ENCODE data around the gene MATK.

Gene MATK

DNA sequence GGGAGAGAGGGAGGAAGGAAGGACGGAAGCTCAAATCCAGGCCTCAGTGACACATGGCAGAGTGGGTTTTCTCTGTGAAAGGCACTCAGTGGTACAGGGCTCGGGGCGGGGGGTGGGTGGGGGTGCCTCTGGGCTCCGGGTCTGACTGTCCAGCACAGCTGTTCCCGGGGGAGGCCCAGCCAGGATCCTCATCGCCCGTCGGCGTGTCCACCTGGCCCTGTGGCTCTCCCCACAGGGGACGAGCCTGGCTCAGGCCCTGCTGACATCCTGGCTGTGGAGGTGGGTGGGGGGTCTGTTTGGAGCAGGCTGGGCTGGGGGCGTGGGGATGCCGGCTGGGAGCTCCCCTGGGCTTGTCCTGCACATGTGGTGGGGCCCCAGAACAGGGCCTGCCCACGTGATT lies 18.2 kb upstream of the MATK start:
- no peak for TF ChIP-seq SIN3A (IDR thresholded peaks at IDR 0.05; ENCODE audit: borderline replicate concordance, insufficient read depth, low read length)

DNA sequence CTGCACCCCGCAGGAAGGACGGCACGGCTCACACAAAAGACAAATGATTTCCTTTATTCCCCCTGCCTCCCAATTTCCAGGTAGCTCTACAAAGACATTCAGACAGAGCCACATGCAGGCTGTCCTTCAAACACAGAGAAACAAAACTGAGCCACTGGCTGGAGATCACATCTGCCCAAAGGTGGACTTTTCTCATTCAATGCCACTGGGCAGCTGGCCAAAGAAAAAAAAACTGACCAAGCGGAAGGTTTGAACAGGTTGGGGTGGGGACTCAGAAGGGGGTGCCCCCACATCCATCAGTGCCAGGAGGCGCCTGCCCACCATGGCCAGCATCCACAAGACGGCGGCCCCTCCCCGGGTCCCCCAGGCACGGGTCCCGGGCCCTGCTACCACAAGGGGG lies 17.8 kb upstream of the MATK start:
- no peak for TF ChIP-seq FOXP2 (optimal IDR thresholded peaks at IDR 0.05; ENCODE audit: borderline replicate concordance, extremely low read depth, extremely low read length, insufficient read depth)

DNA sequence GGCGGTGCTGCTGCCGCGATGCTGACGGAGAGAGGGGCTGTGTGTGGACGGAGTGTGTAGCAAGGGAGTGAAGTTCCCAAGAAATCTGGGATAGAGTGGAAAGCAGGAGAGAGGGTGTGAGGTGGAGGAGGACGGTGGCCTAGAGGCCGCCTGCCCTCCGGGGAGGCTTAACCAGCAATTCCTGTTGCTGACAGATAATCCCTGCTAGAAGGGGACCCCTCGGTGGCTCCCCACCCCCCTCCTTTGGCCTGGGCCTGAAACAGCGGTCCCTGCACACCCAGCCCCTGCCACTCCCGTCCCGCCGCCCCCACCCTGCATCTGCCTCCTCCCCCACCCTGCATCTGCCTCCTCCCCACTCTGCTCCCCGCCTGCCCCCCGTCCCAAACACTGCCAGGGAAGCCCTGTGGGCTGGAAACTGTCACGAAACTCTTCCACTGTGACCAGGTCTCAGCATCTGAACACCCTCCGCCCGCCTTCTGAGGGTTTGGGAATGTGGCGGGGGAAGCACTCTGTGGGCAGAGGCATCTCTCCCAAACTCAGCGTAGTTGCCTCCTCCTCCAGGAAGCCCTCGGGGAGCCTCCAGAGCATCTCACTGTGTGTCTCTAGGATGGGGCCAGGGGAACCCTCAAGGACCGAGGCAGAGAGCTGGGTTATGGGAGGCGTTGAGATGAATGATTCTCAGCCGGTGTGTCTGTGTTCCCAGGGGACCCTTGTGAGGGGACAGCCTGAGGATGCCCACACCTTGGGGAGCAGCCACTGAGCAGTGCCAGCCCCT lies 17.1 kb upstream of the MATK start:
- TF ChIP-seq TAF1 (IDR thresholded peaks at IDR 0.05; ENCODE audit: borderline replicate concordance, insufficient read depth, low read length) (no peak), SIN3A (IDR thresholded peaks at IDR 0.05; ENCODE audit: borderline replicate concordance, insufficient read depth, low read length) (no peak), FOXP2 (optimal IDR thresholded peaks at IDR 0.05; ENCODE audit: borderline replicate concordance, extremely low read depth, extremely low read length, insufficient read depth) (no peak)

DNA sequence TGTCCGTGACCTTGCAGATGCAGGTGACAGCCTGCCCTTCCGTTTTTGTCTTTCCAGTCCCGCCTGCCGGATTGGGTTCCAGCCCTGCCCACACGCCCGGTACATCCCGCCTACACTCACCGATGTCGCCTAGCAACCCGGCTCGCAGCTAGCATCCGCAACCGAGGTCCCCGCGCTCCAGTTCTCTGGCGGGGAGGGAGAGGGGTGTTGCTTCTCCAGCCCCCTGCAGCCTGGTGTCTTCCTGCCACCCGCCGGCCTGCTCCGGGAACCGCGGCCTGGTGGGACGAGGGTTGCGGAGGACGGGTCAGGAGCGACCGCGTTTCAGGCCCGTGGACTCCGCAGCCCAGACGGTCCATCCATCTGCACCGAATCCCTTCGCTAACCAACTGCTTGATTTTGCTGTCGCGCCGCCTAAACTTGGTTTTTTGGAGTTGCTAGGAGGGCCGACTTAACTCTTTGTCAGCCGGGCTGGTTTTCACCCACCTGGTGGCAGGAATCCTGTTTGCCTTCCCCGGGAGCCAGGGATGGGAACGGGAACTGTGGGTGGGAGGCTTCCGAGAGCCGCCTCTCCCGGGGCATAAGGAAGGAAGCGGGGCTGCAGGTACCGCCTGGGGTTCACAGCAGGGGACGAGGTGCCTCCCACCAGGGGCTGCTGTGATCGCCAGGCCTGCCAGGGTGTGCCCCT lies 15.4 kb upstream of the MATK start:
- TF ChIP-seq, protein P1, sequence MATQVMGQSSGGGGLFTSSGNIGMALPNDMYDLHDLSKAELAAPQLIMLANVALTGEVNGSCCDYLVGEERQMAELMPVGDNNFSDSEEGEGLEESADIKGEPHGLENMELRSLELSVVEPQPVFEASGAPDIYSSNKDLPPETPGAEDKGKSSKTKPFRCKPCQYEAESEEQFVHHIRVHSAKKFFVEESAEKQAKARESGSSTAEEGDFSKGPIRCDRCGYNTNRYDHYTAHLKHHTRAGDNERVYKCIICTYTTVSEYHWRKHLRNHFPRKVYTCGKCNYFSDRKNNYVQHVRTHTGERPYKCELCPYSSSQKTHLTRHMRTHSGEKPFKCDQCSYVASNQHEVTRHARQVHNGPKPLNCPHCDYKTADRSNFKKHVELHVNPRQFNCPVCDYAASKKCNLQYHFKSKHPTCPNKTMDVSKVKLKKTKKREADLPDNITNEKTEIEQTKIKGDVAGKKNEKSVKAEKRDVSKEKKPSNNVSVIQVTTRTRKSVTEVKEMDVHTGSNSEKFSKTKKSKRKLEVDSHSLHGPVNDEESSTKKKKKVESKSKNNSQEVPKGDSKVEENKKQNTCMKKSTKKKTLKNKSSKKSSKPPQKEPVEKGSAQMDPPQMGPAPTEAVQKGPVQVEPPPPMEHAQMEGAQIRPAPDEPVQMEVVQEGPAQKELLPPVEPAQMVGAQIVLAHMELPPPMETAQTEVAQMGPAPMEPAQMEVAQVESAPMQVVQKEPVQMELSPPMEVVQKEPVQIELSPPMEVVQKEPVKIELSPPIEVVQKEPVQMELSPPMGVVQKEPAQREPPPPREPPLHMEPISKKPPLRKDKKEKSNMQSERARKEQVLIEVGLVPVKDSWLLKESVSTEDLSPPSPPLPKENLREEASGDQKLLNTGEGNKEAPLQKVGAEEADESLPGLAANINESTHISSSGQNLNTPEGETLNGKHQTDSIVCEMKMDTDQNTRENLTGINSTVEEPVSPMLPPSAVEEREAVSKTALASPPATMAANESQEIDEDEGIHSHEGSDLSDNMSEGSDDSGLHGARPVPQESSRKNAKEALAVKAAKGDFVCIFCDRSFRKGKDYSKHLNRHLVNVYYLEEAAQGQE (IDR thresholded peaks at IDR 0.05; ENCODE audit: insufficient read depth in 1 of 2, low read depth in 2 of 2, low read length in 2 of 2), result no peak
- TF ChIP-seq FOXP2 (optimal IDR thresholded peaks at IDR 0.05; ENCODE audit: borderline replicate concordance, extremely low read depth, extremely low read length, insufficient read depth), result no peak
- no peak for TF ChIP-seq TAF1 (IDR thresholded peaks at IDR 0.05; ENCODE audit: borderline replicate concordance, insufficient read depth, low read length)
- TF ChIP-seq SIN3A (IDR thresholded peaks at IDR 0.05; ENCODE audit: borderline replicate concordance, insufficient read depth, low read length), result no peak
- TF ChIP-seq POLR2AphosphoS5 (IDR thresholded peaks at IDR 0.05; ENCODE audit: low read depth, low read length), result no peak

DNA sequence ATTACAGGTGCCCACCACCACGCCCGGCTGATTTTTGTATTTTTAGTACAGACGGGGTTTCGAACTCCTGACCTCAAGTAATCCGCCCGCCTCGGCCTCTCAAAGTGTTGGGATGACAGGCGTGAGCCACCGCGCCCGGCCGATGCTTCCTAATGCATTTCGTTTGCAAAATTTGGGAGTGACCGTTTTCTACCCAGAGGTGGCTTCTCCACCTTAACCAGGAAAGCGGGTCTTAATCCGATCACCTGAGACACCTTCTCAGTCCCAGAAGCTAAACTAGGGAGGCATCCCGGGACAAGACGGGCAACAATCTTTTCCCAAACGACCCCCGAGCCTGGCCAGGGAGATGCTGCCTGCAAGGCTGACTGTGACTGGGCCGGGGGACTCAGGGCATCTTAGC lies 14.8 kb upstream of the MATK start:
- TF ChIP-seq, protein P1 (IDR thresholded peaks at IDR 0.05; ENCODE audit: insufficient read depth in 1 of 2, low read depth in 2 of 2, low read length in 2 of 2), result no peak
- TF ChIP-seq TAF1 (IDR thresholded peaks at IDR 0.05; ENCODE audit: borderline replicate concordance, insufficient read depth, low read length), result no peak
- no peak for TF ChIP-seq POLR2AphosphoS5 (IDR thresholded peaks at IDR 0.05; ENCODE audit: low read depth, low read length)
- no peak for TF ChIP-seq SIN3A (IDR thresholded peaks at IDR 0.05; ENCODE audit: borderline replicate concordance, insufficient read depth, low read length)
- no peak for TF ChIP-seq FOXP2 (optimal IDR thresholded peaks at IDR 0.05; ENCODE audit: borderline replicate concordance, extremely low read depth, extremely low read length, insufficient read depth)

DNA sequence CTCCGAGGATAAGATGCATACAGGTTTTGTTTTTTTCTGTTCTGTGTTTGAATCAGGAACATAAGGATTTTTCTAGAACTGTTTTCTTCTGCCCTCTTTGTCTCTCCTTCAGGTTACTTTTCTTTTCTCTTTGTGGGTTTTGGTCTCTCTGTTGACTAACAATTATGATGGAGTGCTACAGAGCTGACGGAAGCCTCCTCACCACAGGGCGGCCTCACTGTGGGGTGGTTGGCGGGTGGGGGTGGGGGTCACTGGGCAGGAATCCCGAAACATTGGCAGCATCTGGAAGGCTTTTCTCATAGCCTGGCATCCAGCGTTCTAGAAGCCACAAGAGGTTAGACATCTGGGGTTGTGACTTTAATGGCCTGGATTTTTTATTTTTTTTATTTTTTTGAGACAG lies 12.0 kb upstream of the MATK start:
- no peak for TF ChIP-seq SIN3A (IDR thresholded peaks at IDR 0.05; ENCODE audit: borderline replicate concordance, insufficient read depth, low read length)
- TF ChIP-seq POLR2AphosphoS5 (IDR thresholded peaks at IDR 0.05; ENCODE audit: low read depth, low read length), result no peak
- TF ChIP-seq, protein P1 (IDR thresholded peaks at IDR 0.05; ENCODE audit: insufficient read depth in 1 of 2, low read depth in 2 of 2, low read length in 2 of 2), result no peak
- TF ChIP-seq FOXP2 (optimal IDR thresholded peaks at IDR 0.05; ENCODE audit: borderline replicate concordance, extremely low read depth, extremely low read length, insufficient read depth), result no peak
- TF ChIP-seq TAF1 (IDR thresholded peaks at IDR 0.05; ENCODE audit: borderline replicate concordance, insufficient read depth, low read length), result no peak

Measured in PFSK-1 (cell line).